Fibroblast of mammary gland (primary cell): ENCODE measurements around the gene OPA1.
A peak's percentile ranks its signal among the peaks of the same experiment; 100 is the strongest.

Experiments used
- DNase-seq: peaks from one replicate; pipeline ENCODE4 v3.0.0-alpha.2; 2010; ENCODE audit warnings: low read depth
- H3K4me3 ChIP-seq: 2 replicates; pipeline ENCODE4 v1.5.1; 2011; ENCODE audit warnings: low read depth, mild to moderate bottlenecking, low read length, moderate library complexity; ENCODE audit not compliant: control insufficient read depth
- CTCF ChIP-seq: conservative IDR thresholded peaks from 2 replicates; pipeline ENCODE4 v1.5.1; 2011; ENCODE audit warnings: low read depth, low read length, inconsistent platforms; ENCODE audit not compliant: control insufficient read depth, insufficient read depth

The OPA1 gene

GRCh38 chr3:193553586-193553985 is 39.4 kb upstream of the OPA1 start:
- DNase-seq: no peak
- no peak for TF ChIP-seq CTCF
- H3K4me3 ChIP-seq: no peak overlapping the region

- H3K4me3 ChIP-seq: no peak within 1 kb of the TSS
- no peak for DNase-seq
- no peak for TF ChIP-seq CTCF
Measured at GRCh38 chr3:193554811-193555210, 38.2 kb upstream of the OPA1 start, which contains the start of gene ATP13A4. ATP13A4 (minus strand) TSS chr3:193554895; CDS start chr3:193554799, 96 bp downstream.

GRCh38 chr3:193556841-193557240 is 36.2 kb upstream of the OPA1 start:
- no peak for DNase-seq
- no peak for TF ChIP-seq CTCF
- H3K4me3 ChIP-seq: no peak overlapping the region

GRCh38 chr3:193559100-193559499 is 33.9 kb upstream of the OPA1 start:
- DNase-seq: peak; percentile 14
- no peak for TF ChIP-seq CTCF
- no peak overlapping the region for H3K4me3 ChIP-seq

GRCh38 chr3:193560091-193560490 is 32.9 kb upstream of the OPA1 start:
- DNase-seq: no peak
- H3K4me3 ChIP-seq: no peak overlapping the region
- no peak for TF ChIP-seq CTCF

- no peak for TF ChIP-seq CTCF
- no peak overlapping the region for H3K4me3 ChIP-seq
- no peak for DNase-seq
Measured at GRCh38 chr3:193560870-193561269, 32.1 kb upstream of the OPA1 start.

GRCh38 chr3:193563426-193563825 is 29.6 kb upstream of the OPA1 start:
- H3K4me3 ChIP-seq: no peak overlapping the region
- no peak for DNase-seq
- no peak for TF ChIP-seq CTCF
